Caco-2 (cell line): ENCODE data around the gene SLC39A11. TPM values are rescaled to one million over a fixed set of nuclear protein-coding genes. Genes with fewer than 3 reads are reported as not detected.

Experiments
- BruUV-seq: library from RNA; stranded (reverse); fragments of 400-500 nt; replicated peaks from 2 replicates; lab custom pipeline; 2021; lab: Mats Ljungman, UMichigan
- CTCF ChIA-PET: fragments of 300-600 bp; sonication (Branson Sonifier 250); formaldehyde crosslinking; loops from one replicate; lab custom pipeline; 2022; ENCODE audit warnings: antibody characterized with exemption; lab: Charles Lee
- POLR2A ChIA-PET: fragments of 300-600 bp; sonication (Branson Sonifier 250); formaldehyde crosslinking; loops from one replicate; lab custom pipeline; 2022; ENCODE audit warnings: antibody characterized with exemption; lab: Charles Lee
- DNase-seq, 2 experiments: peaks; one replicate each; pipeline versions ENCODE4 v3.0.0 to v3.0.0-alpha.2; 2020 to 2022
- H3K27me3 ChIP-seq: replicated peaks from 2 replicates; pipeline ENCODE4 v1.6.0; 2011; ENCODE audit warnings: low read length; ENCODE audit not compliant: control insufficient read depth, insufficient read depth
- H3K36me3 ChIP-seq: 2 replicates; pipeline ENCODE4 v1.5.1; 2011; ENCODE audit warnings: low read length; ENCODE audit not compliant: control insufficient read depth, insufficient read depth
- H3K4me1 ChIP-seq: fragments of 250-450 bp; sonication (Bioruptor Pico); 2 replicates; pipeline ENCODE4 v1.5.1; 2020; ENCODE audit warnings: mild to moderate bottlenecking
- H3K4me3 ChIP-seq: 2 replicates; pipeline ENCODE4 v1.5.1; 2011; ENCODE audit warnings: low read depth, mild to moderate bottlenecking, control low read depth, low read length
- H3K9me3 ChIP-seq: fragments of 250-450 bp; sonication (Bioruptor Pico); 2 replicates; pipeline ENCODE4 v1.5.1; 2020; ENCODE audit warnings: mild to moderate bottlenecking, moderate library complexity
- H3K27ac Mint-ChIP-seq: one replicate; pipeline ENCODE4 v1.8.0; 2022; ENCODE audit warnings: mixed read lengths; ENCODE audit not compliant: unreplicated experiment
- H3K27me3 Mint-ChIP-seq: one replicate; pipeline ENCODE4 v1.8.0; 2022; ENCODE audit warnings: mixed read lengths; ENCODE audit not compliant: insufficient read depth, unreplicated experiment
- H3K36me3 Mint-ChIP-seq: one replicate; pipeline ENCODE4 v1.8.0; 2022; ENCODE audit warnings: mild to moderate bottlenecking, mixed read lengths; ENCODE audit not compliant: insufficient read depth, unreplicated experiment
- H3K4me1 Mint-ChIP-seq: one replicate; pipeline ENCODE4 v1.8.0; 2022; ENCODE audit warnings: low read depth, mixed read lengths; ENCODE audit not compliant: unreplicated experiment
- H3K4me3 Mint-ChIP-seq: one replicate; pipeline ENCODE4 v1.8.0; 2022; ENCODE audit warnings: mild to moderate bottlenecking, moderate library complexity, mixed read lengths; ENCODE audit not compliant: unreplicated experiment
- H3K9me3 Mint-ChIP-seq: one replicate; pipeline ENCODE4 v1.8.0; 2022; ENCODE audit warnings: mixed read lengths; ENCODE audit not compliant: unreplicated experiment
- intact Hi-C: fragments of 100-400 bp; cut with micrococcal nuclease; formaldehyde crosslinking; loops from one replicate; pipeline ENCODE4 v1.10.0; 2022; ENCODE audit not compliant: unreplicated experiment
- total RNA-seq: library from RNA; stranded (reverse); gene quantifications from 2 replicates; pipeline ENCODE4 v1.2.3, GENCODE V29; 2022
- TF ChIP-seq, protein P1 (sequence below), 2 experiments: fragments of 200-600 bp in 1 of 2; IDR thresholded peaks; 1 replicate in 1 of 2; 2 replicates in 1 of 2; pipeline versions ENCODE4 v1.5.1 to v1.8.0; 2011 to 2022; ENCODE audit warnings: antibody characterized with exemption in 1 of 2, control low read depth in 1 of 2, inconsistent platforms in 1 of 2, low read depth in 1 of 2, low read length in 1 of 2, mild to moderate bottlenecking in 1 of 2, moderate library complexity in 1 of 2; ENCODE audit not compliant: insufficient read depth in 1 of 2, severe bottlenecking in 1 of 2, unreplicated experiment in 1 of 2

SLC39A11 gene
- total RNA-seq, 1 experiment from 2014 or later, result 26.4 TPM

DNA sequence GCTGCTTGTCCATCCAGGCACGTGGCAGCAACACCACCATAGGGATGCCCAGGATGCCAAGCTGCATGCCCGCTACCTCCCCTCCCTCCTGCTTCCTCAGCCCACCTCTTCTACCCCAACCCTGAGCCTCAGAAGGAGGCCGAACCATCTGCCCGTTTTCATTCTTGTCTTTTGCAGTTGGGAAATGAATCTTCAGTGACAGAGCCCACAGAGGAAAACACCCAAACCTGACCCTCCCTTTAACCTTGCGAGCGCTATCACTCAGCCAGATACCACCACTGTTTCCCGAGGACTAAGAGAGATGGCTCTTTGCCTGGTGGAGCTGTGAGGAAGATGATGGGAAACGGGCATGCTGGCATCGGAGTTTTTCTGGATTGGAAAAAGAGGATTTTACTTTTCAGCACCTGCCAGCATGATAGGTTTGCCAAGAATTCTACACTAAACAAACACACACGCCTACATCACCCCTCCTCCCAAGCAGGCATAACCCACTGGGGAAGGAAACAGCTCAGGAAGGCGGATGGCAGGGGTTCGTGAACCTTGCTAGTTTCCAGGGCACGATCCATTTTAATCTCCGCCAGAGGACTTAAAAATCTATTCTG, 457.4 kb downstream of the SLC39A11 start:
- Histone ChIP-seq H3K4me3 (no peak overlapping the region), H3K4me1 (peaks cover 25% of the 10 kb centered on the region), H3K36me3 (no peaks in the 10 kb centered on the region), H3K9me3 (no peaks in the 10 kb centered on the region), H3K27me3 (no peaks in the 10 kb centered on the region)
- Mint-ChIP-seq H3K4me1 (no peaks in the 10 kb centered on the region), H3K27ac (no peak overlapping the region), H3K4me3 (no peak overlapping the region), H3K27me3 (no peaks in the 10 kb centered on the region), H3K36me3 (no peaks in the 10 kb centered on the region), H3K9me3 (no peaks in the 10 kb centered on the region)
- intact Hi-C loops, result no loop called here
- ChIA-PET POLR2A (no interaction called here), CTCF (no interaction called here)
- DNase-seq, result no peak
- TF ChIP-seq, protein P1, sequence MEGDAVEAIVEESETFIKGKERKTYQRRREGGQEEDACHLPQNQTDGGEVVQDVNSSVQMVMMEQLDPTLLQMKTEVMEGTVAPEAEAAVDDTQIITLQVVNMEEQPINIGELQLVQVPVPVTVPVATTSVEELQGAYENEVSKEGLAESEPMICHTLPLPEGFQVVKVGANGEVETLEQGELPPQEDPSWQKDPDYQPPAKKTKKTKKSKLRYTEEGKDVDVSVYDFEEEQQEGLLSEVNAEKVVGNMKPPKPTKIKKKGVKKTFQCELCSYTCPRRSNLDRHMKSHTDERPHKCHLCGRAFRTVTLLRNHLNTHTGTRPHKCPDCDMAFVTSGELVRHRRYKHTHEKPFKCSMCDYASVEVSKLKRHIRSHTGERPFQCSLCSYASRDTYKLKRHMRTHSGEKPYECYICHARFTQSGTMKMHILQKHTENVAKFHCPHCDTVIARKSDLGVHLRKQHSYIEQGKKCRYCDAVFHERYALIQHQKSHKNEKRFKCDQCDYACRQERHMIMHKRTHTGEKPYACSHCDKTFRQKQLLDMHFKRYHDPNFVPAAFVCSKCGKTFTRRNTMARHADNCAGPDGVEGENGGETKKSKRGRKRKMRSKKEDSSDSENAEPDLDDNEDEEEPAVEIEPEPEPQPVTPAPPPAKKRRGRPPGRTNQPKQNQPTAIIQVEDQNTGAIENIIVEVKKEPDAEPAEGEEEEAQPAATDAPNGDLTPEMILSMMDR (IDR thresholded peaks at IDR 0.05; ENCODE audit: insufficient read depth in 1 of 2, low read depth in 1 of 2, low read length in 1 of 2, severe bottlenecking in 1 of 2, unreplicated experiment in 1 of 2), result no peak
- no TSS peak for BruUV-seq

DNA sequence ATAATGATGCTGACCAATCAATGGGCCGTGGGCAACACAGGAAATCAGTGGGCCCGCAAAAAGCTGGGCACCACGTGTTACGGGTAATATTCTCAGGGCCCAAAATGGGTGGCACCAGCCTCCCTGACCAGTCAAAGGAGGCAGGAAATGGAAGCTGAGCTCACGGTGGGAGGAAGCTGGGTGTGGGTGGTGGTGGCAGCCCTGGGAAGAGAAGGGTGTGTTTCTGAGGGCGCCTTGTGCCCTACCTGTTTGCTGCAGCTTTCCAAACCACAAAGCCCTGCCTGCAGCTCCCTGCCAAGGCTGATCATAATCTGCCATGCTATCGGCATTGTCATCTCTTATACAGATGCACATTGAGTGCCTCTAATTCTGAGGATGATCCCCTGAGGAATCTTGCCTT, 457.9 kb downstream of the SLC39A11 start:
- Histone ChIP-seq H3K4me3 (no peak overlapping the region), H3K36me3 (no peaks in the 10 kb centered on the region), H3K27me3 (no peaks in the 10 kb centered on the region), H3K4me1 (peaks cover 20% of the 10 kb centered on the region), H3K9me3 (no peaks in the 10 kb centered on the region)
- CTCF ChIA-PET, result no interaction called here
- BruUV-seq, result no TSS peak
- H3K9me3 Mint-ChIP-seq, result no peaks in the 10 kb centered on the region
- no peaks in the 10 kb centered on the region for H3K27me3 Mint-ChIP-seq
- no peak overlapping the region for H3K27ac Mint-ChIP-seq
- TF ChIP-seq, protein P1 (IDR thresholded peaks at IDR 0.05; ENCODE audit: insufficient read depth in 1 of 2, low read depth in 1 of 2, low read length in 1 of 2, severe bottlenecking in 1 of 2, unreplicated experiment in 1 of 2), result no peak
- intact Hi-C loops, result no loop called here
- H3K4me3 Mint-ChIP-seq, result no peak overlapping the region
- no peaks in the 10 kb centered on the region for H3K36me3 Mint-ChIP-seq
- POLR2A ChIA-PET, result no interaction called here
- DNase-seq, result no peak
- no peaks in the 10 kb centered on the region for H3K4me1 Mint-ChIP-seq

DNA sequence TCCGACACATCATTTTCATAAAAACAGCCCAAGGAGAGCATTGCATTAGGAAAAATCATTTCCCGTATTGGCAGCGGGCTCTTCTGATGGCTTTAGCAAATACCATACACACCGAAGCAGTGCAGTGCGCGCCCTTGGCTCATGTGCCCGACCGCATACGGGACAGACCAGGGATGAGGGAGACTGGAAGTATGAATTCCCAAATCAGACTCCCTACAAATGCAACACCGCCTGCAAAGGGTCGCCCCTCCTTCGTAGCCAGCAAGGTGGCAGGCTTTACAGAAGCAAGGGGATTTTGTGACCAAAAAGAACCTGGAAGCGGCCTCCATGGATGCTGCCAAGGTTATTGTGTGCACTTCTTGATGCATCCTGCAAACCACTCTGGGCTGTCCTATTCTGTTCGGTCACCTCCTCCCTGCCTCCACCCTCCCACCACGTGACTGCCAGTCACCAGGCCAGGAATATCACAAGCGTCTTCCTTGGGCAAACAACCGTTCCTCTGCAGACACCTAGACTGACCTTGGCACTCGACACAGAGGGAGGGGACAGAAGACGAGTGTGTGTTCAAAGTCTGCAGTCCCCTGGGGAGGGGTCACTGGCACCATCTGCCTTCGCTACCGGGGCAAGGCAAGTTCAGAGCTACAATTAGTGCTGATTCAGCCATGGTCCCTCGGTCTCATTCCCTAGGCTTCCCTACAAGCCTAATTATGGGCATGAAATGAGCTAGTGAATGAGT, 460.4 kb downstream of the SLC39A11 start:
- H3K4me3 Mint-ChIP-seq, result no peak overlapping the region
- Histone ChIP-seq H3K27me3 (no peaks in the 10 kb centered on the region), H3K9me3 (no peaks in the 10 kb centered on the region; the same call in 1 of the 2 replicates), H3K4me3 (no peak overlapping the region), H3K4me1 (peaks cover 10% of the 10 kb centered on the region), H3K36me3 (no peaks in the 10 kb centered on the region)
- H3K27ac Mint-ChIP-seq, result no peak overlapping the region
- H3K27me3 Mint-ChIP-seq, result no peaks in the 10 kb centered on the region
- no peaks in the 10 kb centered on the region for H3K36me3 Mint-ChIP-seq
- H3K9me3 Mint-ChIP-seq, result peaks cover 11% of the 10 kb centered on the region
- peak; percentile 46 to 86 for DNase-seq
- intact Hi-C loops, result no loop called here
- TF ChIP-seq, protein P1 (IDR thresholded peaks at IDR 0.05; ENCODE audit: insufficient read depth in 1 of 2, low read depth in 1 of 2, low read length in 1 of 2, severe bottlenecking in 1 of 2, unreplicated experiment in 1 of 2), result no peak
- H3K4me1 Mint-ChIP-seq, result no peaks in the 10 kb centered on the region
- ChIA-PET POLR2A (no interaction called here), CTCF (interaction anchor here (0.6 to 1.2 kb wide), 2 partner anchors 14 to 75 kb away, joined by 3 read pairs; no protein-coding TSS in a partner anchor)
- no TSS peak for BruUV-seq
